HUES6 (cell line): ENCODE measurements around the gene ZNF804B.

ENCODE experiments used
- H3K27ac ChIP-seq: 2 replicates; pipeline ENCODE4 v1.7.0; 2013; ENCODE audit warnings: low read depth, mild to moderate bottlenecking, low read length, inconsistent platforms
- H3K27me3 ChIP-seq: 2 replicates; pipeline ENCODE4 v1.6.1; 2013; ENCODE audit warnings: low read length; ENCODE audit not compliant: control insufficient read depth, insufficient read depth
- H3K36me3 ChIP-seq: 2 replicates; pipeline ENCODE4 v1.6.1; 2013; ENCODE audit warnings: low read length; ENCODE audit not compliant: control insufficient read depth, insufficient read depth
- H3K4me1 ChIP-seq: 2 replicates; pipeline ENCODE4 v1.6.1; 2013; ENCODE audit warnings: low read length; ENCODE audit not compliant: control insufficient read depth, insufficient read depth
- H3K4me3 ChIP-seq: 2 replicates; pipeline ENCODE4 v1.5.1; 2013; ENCODE audit warnings: low read depth, low read length
- H3K9ac ChIP-seq: one replicate; pipeline ENCODE4 v1.6.1; 2013; ENCODE audit warnings: mild to moderate bottlenecking, low read length
- H3K9me3 ChIP-seq: 2 replicates; pipeline ENCODE4 v1.6.1; 2013; ENCODE audit warnings: low read depth, low read length; ENCODE audit not compliant: control insufficient read depth, insufficient read depth

Gene ZNF804B

GRCh38 chr7:88842201-88842600 lies 82.7 kb downstream of the ZNF804B start:
- Histone ChIP-seq H3K36me3 (no peaks in the 10 kb centered on the region), H3K9ac (no peak overlapping the region), H3K4me1 (no peaks in the 10 kb centered on the region), H3K27me3 (no peaks in the 10 kb centered on the region), H3K4me3 (no peak overlapping the region), H3K27ac (no peak overlapping the region), H3K9me3 (no peaks in the 10 kb centered on the region)

DNA sequence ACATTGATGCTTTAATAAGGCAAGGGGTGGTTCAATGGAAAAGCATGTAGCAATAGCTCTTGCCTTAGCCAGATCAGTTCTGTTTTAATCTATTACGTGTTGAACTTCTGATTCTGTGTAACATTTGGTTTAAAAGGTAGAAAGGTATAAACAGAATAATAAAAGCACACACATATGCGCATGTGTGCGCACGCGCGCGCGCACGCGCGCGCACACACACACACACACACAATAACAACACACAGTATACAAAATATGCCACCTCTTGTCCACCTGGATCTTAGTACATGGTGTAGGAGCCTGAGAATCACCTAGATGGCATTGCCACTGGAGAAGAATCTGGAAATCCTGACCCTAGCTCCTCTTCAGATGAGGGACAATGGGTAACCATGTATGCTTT lies 85.6 kb downstream of the ZNF804B start:
- no peaks in the 10 kb centered on the region for H3K27me3 ChIP-seq
- H3K4me3 ChIP-seq = no peak overlapping the region
- no peaks in the 10 kb centered on the region for H3K4me1 ChIP-seq
- no peak overlapping the region for H3K27ac ChIP-seq
- H3K9me3 ChIP-seq = 0 out of 2 replicates have a peak, but pooled peaks cover 1% of the 10 kb centered on the region
- H3K36me3 ChIP-seq = no peaks in the 10 kb centered on the region
- no peak overlapping the region for H3K9ac ChIP-seq

- H3K9me3 ChIP-seq = 0 out of 2 replicates have a peak, but pooled peaks cover 2% of the 10 kb centered on the region
- no peaks in the 10 kb centered on the region for H3K36me3 ChIP-seq
- no peak overlapping the region for H3K4me3 ChIP-seq
- no peaks in the 10 kb centered on the region for H3K27me3 ChIP-seq
- no peak overlapping the region for H3K27ac ChIP-seq
- H3K9ac ChIP-seq = no peak overlapping the region
- no peaks in the 10 kb centered on the region for H3K4me1 ChIP-seq
Observed at GRCh38 chr7:88851220-88851619, 91.7 kb downstream of the ZNF804B start.

GRCh38 chr7:88859288-88859687 lies 99.8 kb downstream of the ZNF804B start:
- no peaks in the 10 kb centered on the region for H3K4me1 ChIP-seq
- H3K27ac ChIP-seq = no peak overlapping the region
- H3K27me3 ChIP-seq = no peaks in the 10 kb centered on the region
- H3K4me3 ChIP-seq = no peak overlapping the region
- H3K9me3 ChIP-seq = no peaks in the 10 kb centered on the region
- no peak overlapping the region for H3K9ac ChIP-seq
- H3K36me3 ChIP-seq = no peaks in the 10 kb centered on the region

DNA sequence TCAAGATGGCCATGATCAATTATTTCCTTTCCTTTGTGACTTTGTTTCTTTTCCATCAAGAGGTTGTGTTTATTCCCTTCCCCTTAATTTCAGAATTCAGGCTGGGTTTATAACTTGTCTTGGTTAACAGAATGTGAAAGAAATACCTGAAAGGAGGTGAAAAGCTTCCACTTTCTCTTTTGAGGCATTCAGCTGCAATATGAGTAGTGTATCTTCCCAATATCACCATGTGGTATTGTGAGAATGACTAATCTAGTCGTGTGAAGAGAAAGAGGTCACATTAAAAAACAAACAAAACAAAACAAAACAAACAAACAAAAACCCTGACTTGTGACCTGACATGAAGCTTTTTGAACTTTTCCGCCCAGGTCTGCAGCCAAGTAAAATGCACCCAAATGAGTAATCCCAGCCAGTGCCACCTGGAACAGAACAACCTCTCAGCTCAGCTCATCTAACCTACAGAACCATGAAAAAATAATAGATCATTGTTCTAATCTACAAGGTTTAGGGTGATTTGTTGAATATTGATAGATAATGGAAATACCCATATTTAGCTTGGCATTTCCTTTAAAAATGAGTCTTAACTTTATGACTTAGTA lies 106.9 kb downstream of the ZNF804B start:
- Histone ChIP-seq H3K4me1 (no peaks in the 10 kb centered on the region), H3K36me3 (no peaks in the 10 kb centered on the region), H3K9me3 (peaks cover 6% of the 10 kb centered on the region; the same call in 1 of the 2 replicates), H3K4me3 (no peak overlapping the region), H3K27me3 (no peaks in the 10 kb centered on the region), H3K27ac (no peak overlapping the region), H3K9ac (no peak overlapping the region)

- no peaks in the 10 kb centered on the region for H3K4me1 ChIP-seq
Observed at GRCh38 chr7:88867158-88867557, 107.7 kb downstream of the ZNF804B start.

GRCh38 chr7:88868456-88868855 lies 109.0 kb downstream of the ZNF804B start:
- Histone ChIP-seq H3K9ac (no peak overlapping the region), H3K27me3 (no peaks in the 10 kb centered on the region), H3K36me3 (no peaks in the 10 kb centered on the region)

More at GRCh38 chr7:88867158-88867557, 107.7 kb downstream of the ZNF804B start:
- Histone ChIP-seq H3K4me3 (no peak overlapping the region), H3K9ac (no peak overlapping the region), H3K36me3 (no peaks in the 10 kb centered on the region), H3K27me3 (no peaks in the 10 kb centered on the region), H3K9me3 (peaks cover 6% of the 10 kb centered on the region; the same call in 1 of the 2 replicates), H3K27ac (no peak overlapping the region)

DNA sequence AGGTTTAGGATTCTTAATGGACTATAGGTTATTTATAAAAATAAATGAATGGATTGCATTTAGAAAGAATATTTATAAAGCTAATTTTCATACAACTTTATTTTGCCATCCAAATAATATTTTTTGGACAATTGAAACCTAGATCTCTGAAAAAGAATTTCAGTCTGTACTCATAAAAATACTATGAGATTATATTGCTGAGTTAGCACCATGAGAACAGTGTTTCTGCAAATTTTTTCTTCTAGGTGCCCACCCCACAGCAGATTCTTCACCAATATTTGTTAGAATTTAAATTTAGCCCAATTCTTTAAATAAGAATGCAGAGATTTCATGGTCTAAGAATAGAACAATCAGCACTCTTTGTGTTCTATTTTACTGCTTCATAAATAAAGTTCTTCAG lies 121.6 kb downstream of the ZNF804B start:
- no peak overlapping the region for H3K4me3 ChIP-seq
- H3K4me1 ChIP-seq = no peaks in the 10 kb centered on the region
- H3K9ac ChIP-seq = no peak overlapping the region
- no peaks in the 10 kb centered on the region for H3K27me3 ChIP-seq
- H3K9me3 ChIP-seq = no peaks in the 10 kb centered on the region
- H3K36me3 ChIP-seq = no peaks in the 10 kb centered on the region
- no peak overlapping the region for H3K27ac ChIP-seq

More at GRCh38 chr7:88868456-88868855, 109.0 kb downstream of the ZNF804B start:
- peaks cover 6% of the 10 kb centered on the region; the same call in 1 of the 2 replicates for H3K9me3 ChIP-seq
- no peaks in the 10 kb centered on the region for H3K4me1 ChIP-seq
- H3K4me3 ChIP-seq = no peak overlapping the region
- no peak overlapping the region for H3K27ac ChIP-seq

- H3K4me1 ChIP-seq = no peaks in the 10 kb centered on the region
- H3K27me3 ChIP-seq = no peaks in the 10 kb centered on the region
- H3K27ac ChIP-seq = no peak overlapping the region
- H3K9me3 ChIP-seq = no peaks in the 10 kb centered on the region
- H3K4me3 ChIP-seq = no peak overlapping the region
- no peak overlapping the region for H3K9ac ChIP-seq
- no peaks in the 10 kb centered on the region for H3K36me3 ChIP-seq
Observed at GRCh38 chr7:88885131-88885530, 125.6 kb downstream of the ZNF804B start.

GRCh38 chr7:88888684-88889083 lies 129.2 kb downstream of the ZNF804B start:
- Histone ChIP-seq H3K4me1 (no peaks in the 10 kb centered on the region), H3K4me3 (no peak overlapping the region), H3K9ac (no peak overlapping the region), H3K36me3 (no peaks in the 10 kb centered on the region), H3K9me3 (no peaks in the 10 kb centered on the region), H3K27ac (no peak overlapping the region), H3K27me3 (no peaks in the 10 kb centered on the region)

- Histone ChIP-seq H3K9me3 (no peaks in the 10 kb centered on the region), H3K27me3 (no peaks in the 10 kb centered on the region), H3K4me1 (no peaks in the 10 kb centered on the region), H3K4me3 (no peak overlapping the region), H3K36me3 (no peaks in the 10 kb centered on the region), H3K9ac (no peak overlapping the region), H3K27ac (no peak overlapping the region)
Observed at GRCh38 chr7:88910516-88910915, 151.0 kb downstream of the ZNF804B start.
